Measurements from ENCODE around the gene DMBX1. TPM values are rescaled to one million over a fixed set of nuclear protein-coding genes. Genes with fewer than 3 reads are reported as not detected.

Gene DMBX1
- total and polyA plus RNA-seq, 9 donors, result 0.06 to 0.12 TPM; not detected in 7

- no peak for DNase-seq
- H3K9me3 ChIP-seq (replicated peaks; ENCODE audit: control insufficient read depth, low read depth, low read length), result no peaks in the 10 kb centered on the region
- no peak overlapping the region for H3K27ac ChIP-seq (ENCODE audit: low read length)
- H3K36me3 ChIP-seq (ENCODE audit: control insufficient read depth, insufficient read depth, low read length), result no peaks in the 10 kb centered on the region
- no peak overlapping the region for H3K4me3 ChIP-seq (ENCODE audit: low read length)
- peaks cover 30% of the 10 kb centered on the region for H3K27me3 ChIP-seq (ENCODE audit: control insufficient read depth, insufficient read depth, low read length)
- no CpG with 5 or more reads among the region's 4 CpGs for WGBS (ENCODE audit: insufficient coverage)
- no peaks in the 10 kb centered on the region for H3K4me1 ChIP-seq (ENCODE audit: control insufficient read depth, insufficient read depth, low read length)
These were observed 13.8 kb downstream of the DMBX1 start for GRCh38 chr1:46503421-46503820.

- Histone ChIP-seq H3K27me3 (ENCODE audit: control insufficient read depth, insufficient read depth, low read length) (peaks cover 24% of the 10 kb centered on the region), H3K9me3 (replicated peaks; ENCODE audit: control insufficient read depth, low read depth, low read length) (no peaks in the 10 kb centered on the region), H3K4me3 (ENCODE audit: low read length) (no peak overlapping the region), H3K4me1 (ENCODE audit: control insufficient read depth, insufficient read depth, low read length) (no peaks in the 10 kb centered on the region), H3K27ac (ENCODE audit: low read length) (no peak overlapping the region), H3K36me3 (ENCODE audit: control insufficient read depth, insufficient read depth, low read length) (no peaks in the 10 kb centered on the region)
- 71% methylated on average over 9 of the region's 17 CpGs for WGBS (ENCODE audit: insufficient coverage)
- DNase-seq, result no peak
These were observed 17.0 kb downstream of the DMBX1 start for GRCh38 chr1:46506470-46507219.

- H3K36me3 ChIP-seq (ENCODE audit: control insufficient read depth, insufficient read depth, low read length), result no peaks in the 10 kb centered on the region
- no peak overlapping the region for H3K4me3 ChIP-seq (ENCODE audit: low read length)
- H3K27me3 ChIP-seq (ENCODE audit: control insufficient read depth, insufficient read depth, low read length), result peaks cover 27% of the 10 kb centered on the region
- no peaks in the 10 kb centered on the region for H3K4me1 ChIP-seq (ENCODE audit: control insufficient read depth, insufficient read depth, low read length)
- H3K27ac ChIP-seq (ENCODE audit: low read length), result no peak overlapping the region
- no CpG with 5 or more reads among the region's 5 CpGs for WGBS (ENCODE audit: insufficient coverage)
- H3K9me3 ChIP-seq (replicated peaks; ENCODE audit: control insufficient read depth, low read depth, low read length), result no peaks in the 10 kb centered on the region
- no peak for DNase-seq
These were observed 19.1 kb downstream of the DMBX1 start for GRCh38 chr1:46508757-46509156.

- Histone ChIP-seq H3K9me3 (replicated peaks; ENCODE audit: control insufficient read depth, low read depth, low read length) (no peaks in the 10 kb centered on the region), H3K4me3 (ENCODE audit: low read length) (no peak overlapping the region), H3K27ac (ENCODE audit: low read length) (no peak overlapping the region), H3K4me1 (ENCODE audit: control insufficient read depth, insufficient read depth, low read length) (no peaks in the 10 kb centered on the region), H3K27me3 (ENCODE audit: control insufficient read depth, insufficient read depth, low read length) (peaks cover 36% of the 10 kb centered on the region), H3K36me3 (ENCODE audit: control insufficient read depth, insufficient read depth, low read length) (no peaks in the 10 kb centered on the region)
- 89% methylated on average over 12 of the region's 19 CpGs for WGBS (ENCODE audit: insufficient coverage)
- DNase-seq, result no peak
These were observed 20.8 kb downstream of the DMBX1 start for GRCh38 chr1:46510341-46510997.

GRCh38 chr1:46510998-46511365 is 21.3 kb downstream of the DMBX1 start:
- 61% methylated on average over 8 of the region's 8 CpGs for WGBS (ENCODE audit: insufficient coverage)
- no peaks in the 10 kb centered on the region for H3K4me1 ChIP-seq (ENCODE audit: control insufficient read depth, insufficient read depth, low read length)
- no peak overlapping the region for H3K27ac ChIP-seq (ENCODE audit: low read length)
- H3K27me3 ChIP-seq (ENCODE audit: control insufficient read depth, insufficient read depth, low read length), result peaks cover 41% of the 10 kb centered on the region
- no peaks in the 10 kb centered on the region for H3K9me3 ChIP-seq (replicated peaks; ENCODE audit: control insufficient read depth, low read depth, low read length)
- DNase-seq, result no peak
- H3K36me3 ChIP-seq (ENCODE audit: control insufficient read depth, insufficient read depth, low read length), result no peaks in the 10 kb centered on the region
- no peak overlapping the region for H3K4me3 ChIP-seq (ENCODE audit: low read length)

GRCh38 chr1:46512135-46512791 is 22.6 kb downstream of the DMBX1 start:
- H3K4me3 ChIP-seq (ENCODE audit: low read length), result no peak overlapping the region
- H3K4me1 ChIP-seq (ENCODE audit: control insufficient read depth, insufficient read depth, low read length), result no peaks in the 10 kb centered on the region
- peaks cover 51% of the 10 kb centered on the region for H3K27me3 ChIP-seq (ENCODE audit: control insufficient read depth, insufficient read depth, low read length)
- no peaks in the 10 kb centered on the region for H3K9me3 ChIP-seq (replicated peaks; ENCODE audit: control insufficient read depth, low read depth, low read length)
- no peak overlapping the region for H3K27ac ChIP-seq (ENCODE audit: low read length)
- WGBS (ENCODE audit: insufficient coverage), result 76% methylated on average over 20 of the region's 23 CpGs
- no peaks in the 10 kb centered on the region for H3K36me3 ChIP-seq (ENCODE audit: control insufficient read depth, insufficient read depth, low read length)
- DNase-seq, result no peak

- Histone ChIP-seq H3K4me1 (ENCODE audit: control insufficient read depth, insufficient read depth, low read length) (no peaks in the 10 kb centered on the region), H3K36me3 (ENCODE audit: control insufficient read depth, insufficient read depth, low read length) (no peaks in the 10 kb centered on the region), H3K27me3 (ENCODE audit: control insufficient read depth, insufficient read depth, low read length) (peaks cover 55% of the 10 kb centered on the region), H3K4me3 (ENCODE audit: low read length) (no peak overlapping the region), H3K9me3 (replicated peaks; ENCODE audit: control insufficient read depth, low read depth, low read length) (no peaks in the 10 kb centered on the region), H3K27ac (ENCODE audit: low read length) (no peak overlapping the region)
- 29% methylated on average over 2 of the region's 6 CpGs for WGBS (ENCODE audit: insufficient coverage)
- DNase-seq, result no peak
These were observed 23.2 kb downstream of the DMBX1 start for GRCh38 chr1:46512792-46513190.

GRCh38 chr1:46513536-46513935 is 23.9 kb downstream of the DMBX1 start:
- Histone ChIP-seq H3K27me3 (ENCODE audit: control insufficient read depth, insufficient read depth, low read length) (peaks cover 60% of the 10 kb centered on the region), H3K27ac (ENCODE audit: low read length) (no peak overlapping the region), H3K4me3 (ENCODE audit: low read length) (no peak overlapping the region), H3K36me3 (ENCODE audit: control insufficient read depth, insufficient read depth, low read length) (no peaks in the 10 kb centered on the region), H3K9me3 (replicated peaks; ENCODE audit: control insufficient read depth, low read depth, low read length) (no peaks in the 10 kb centered on the region), H3K4me1 (ENCODE audit: control insufficient read depth, insufficient read depth, low read length) (no peaks in the 10 kb centered on the region)
- 82% methylated on average over 3 of the region's 5 CpGs for WGBS (ENCODE audit: insufficient coverage)
- no peak for DNase-seq

- Histone ChIP-seq H3K36me3 (ENCODE audit: control insufficient read depth, insufficient read depth, low read length) (no peaks in the 10 kb centered on the region), H3K4me1 (ENCODE audit: control insufficient read depth, insufficient read depth, low read length) (peaks cover 7% of the 10 kb centered on the region), H3K9me3 (replicated peaks; ENCODE audit: control insufficient read depth, low read depth, low read length) (no peaks in the 10 kb centered on the region), H3K4me3 (ENCODE audit: low read length) (no peak overlapping the region), H3K27ac (ENCODE audit: low read length) (no peak overlapping the region), H3K27me3 (ENCODE audit: control insufficient read depth, insufficient read depth, low read length) (peaks cover 65% of the 10 kb centered on the region)
- DNase-seq, result no peak
- 83% methylated on average over 6 of the region's 6 CpGs for WGBS (ENCODE audit: insufficient coverage)
These were observed 25.9 kb downstream of the DMBX1 start for GRCh38 chr1:46515576-46515975.

- no peak for DNase-seq
- Histone ChIP-seq H3K36me3 (ENCODE audit: control insufficient read depth, insufficient read depth, low read length) (no peaks in the 10 kb centered on the region), H3K4me3 (ENCODE audit: low read length) (no peak overlapping the region), H3K27me3 (ENCODE audit: control insufficient read depth, insufficient read depth, low read length) (peaks cover 63% of the 10 kb centered on the region), H3K4me1 (ENCODE audit: control insufficient read depth, insufficient read depth, low read length) (peaks cover 7% of the 10 kb centered on the region), H3K27ac (ENCODE audit: low read length) (no peak overlapping the region), H3K9me3 (replicated peaks; ENCODE audit: control insufficient read depth, low read depth, low read length) (no peaks in the 10 kb centered on the region)
- 28% methylated on average over 12 of the region's 12 CpGs for whole genome bisulfite sequencing (ENCODE audit: insufficient coverage)
These were observed 26.7 kb downstream of the DMBX1 start for GRCh38 chr1:46516200-46516950.
